SW480 (cell line): ENCODE results near the gene NUP210.

Experiments
- DNase-seq: peaks from one replicate; pipeline ENCODE4 v3.0.0-alpha.2; 2016; ENCODE audit warnings: low spot score

The NUP210 gene

DNA sequence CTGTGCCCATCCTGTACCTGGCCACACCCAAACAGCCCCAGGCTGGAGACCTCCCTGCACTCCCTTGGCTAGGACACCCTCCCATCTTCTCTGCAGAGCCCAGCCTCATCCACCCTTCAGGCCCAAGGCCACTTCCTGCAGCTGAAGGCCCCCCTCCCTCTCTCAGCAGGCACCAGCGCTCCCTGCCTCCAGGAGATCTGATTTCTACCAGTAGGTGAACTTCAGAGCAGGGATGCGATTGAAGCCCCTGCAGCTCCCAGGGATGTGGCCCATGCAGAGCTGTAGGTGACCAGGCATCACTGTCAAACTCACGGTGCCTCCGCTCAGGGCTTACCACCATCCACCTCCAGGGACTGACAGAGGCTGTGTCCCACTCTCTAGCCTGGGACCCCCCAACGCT, 96.3 kb downstream of the NUP210 start:
- DNase-seq, result no peak

DNA sequence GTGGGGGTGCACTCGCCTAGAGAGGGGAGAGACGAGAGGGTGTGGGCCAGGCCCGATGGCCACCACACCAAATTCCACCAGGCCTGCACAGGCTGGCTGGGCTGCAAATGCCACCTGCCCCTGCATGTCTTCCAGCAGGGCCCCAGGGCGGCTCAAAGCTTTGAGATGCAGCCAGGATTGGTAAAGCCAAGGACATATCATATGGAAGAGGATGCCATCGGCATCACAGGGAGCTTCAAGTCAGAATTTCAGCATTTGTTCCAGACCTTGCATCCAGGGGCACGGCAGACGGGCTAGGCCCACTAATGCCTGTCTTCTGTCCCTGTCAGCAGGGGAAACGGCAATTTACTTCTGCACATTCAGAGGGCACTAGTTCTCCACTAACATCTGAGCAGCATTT, 97.8 kb downstream of the NUP210 start:
- no peak for DNase-seq

DNA sequence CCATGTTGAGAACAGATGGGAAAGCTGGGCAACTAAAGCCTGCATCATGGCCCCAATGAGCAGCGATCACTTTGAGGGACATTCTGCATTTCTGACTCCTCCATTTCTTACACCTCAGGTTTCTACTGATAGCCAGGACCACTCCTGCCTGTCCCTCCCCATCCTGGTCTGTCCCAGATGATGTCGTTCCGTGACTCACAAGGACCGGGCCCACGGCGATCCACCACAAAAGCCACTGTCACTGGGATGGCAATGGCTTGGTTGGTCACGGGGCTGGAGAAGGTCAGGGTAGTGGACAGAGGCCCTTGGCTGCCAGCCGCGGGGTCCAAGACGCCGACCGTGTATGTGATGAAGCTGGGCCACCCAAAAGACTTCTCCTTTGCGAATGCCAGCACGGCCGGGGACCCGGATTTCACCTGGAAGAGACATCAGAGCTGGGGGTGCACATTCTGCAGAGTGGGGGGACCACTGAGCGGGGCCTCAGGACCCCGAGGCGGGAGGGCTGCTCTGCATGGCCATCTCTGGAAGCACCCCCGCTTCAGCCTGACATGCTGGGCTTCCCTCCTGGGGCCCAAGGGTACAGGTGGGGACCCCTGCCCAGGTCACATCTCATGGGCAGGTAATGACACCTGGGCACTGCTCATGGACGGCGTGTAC, 100.4 kb downstream of the NUP210 start:
- no peak for DNase-seq

DNA sequence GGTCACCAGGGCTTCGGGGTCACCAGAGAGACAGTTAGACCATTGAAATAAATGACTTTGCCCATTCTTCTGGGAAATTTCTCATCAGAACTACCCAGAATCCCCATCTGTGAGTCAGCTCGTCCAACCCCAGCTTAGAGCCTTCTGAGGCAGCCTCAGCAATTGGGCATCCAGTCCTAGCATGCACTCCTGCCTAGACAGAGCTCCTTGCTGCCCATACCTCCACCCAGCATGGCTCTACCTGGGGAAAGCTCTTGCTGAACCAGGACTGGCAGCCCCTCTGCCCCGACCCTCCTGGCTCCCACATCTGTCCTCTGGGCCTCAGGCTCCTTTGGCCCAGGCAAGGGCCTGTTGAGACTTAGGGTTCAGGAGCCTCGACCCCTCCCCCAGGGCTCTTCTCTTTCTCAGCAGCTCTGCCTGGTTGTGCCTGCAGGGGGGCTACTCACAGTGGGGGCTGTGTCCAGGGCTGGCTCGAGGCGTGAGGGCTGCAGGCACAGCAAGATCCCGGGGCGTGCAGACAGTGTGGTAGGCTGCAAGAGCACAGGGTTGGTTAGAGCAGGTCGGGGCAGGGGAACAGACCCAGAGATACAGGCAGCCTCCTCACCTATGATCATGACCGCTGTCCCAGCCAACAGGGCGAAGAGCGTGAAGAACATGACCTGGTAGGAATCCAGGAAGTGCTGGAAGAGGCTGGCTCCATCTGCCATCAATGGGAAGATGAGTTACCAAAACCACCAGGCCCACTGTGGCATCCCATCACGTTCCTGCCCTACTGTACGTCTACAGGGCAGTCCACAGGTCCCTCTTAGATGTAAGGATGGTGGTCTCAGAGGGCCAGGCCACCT, 101.3 kb downstream of the NUP210 start:
- DNase-seq, result no peak

DNA sequence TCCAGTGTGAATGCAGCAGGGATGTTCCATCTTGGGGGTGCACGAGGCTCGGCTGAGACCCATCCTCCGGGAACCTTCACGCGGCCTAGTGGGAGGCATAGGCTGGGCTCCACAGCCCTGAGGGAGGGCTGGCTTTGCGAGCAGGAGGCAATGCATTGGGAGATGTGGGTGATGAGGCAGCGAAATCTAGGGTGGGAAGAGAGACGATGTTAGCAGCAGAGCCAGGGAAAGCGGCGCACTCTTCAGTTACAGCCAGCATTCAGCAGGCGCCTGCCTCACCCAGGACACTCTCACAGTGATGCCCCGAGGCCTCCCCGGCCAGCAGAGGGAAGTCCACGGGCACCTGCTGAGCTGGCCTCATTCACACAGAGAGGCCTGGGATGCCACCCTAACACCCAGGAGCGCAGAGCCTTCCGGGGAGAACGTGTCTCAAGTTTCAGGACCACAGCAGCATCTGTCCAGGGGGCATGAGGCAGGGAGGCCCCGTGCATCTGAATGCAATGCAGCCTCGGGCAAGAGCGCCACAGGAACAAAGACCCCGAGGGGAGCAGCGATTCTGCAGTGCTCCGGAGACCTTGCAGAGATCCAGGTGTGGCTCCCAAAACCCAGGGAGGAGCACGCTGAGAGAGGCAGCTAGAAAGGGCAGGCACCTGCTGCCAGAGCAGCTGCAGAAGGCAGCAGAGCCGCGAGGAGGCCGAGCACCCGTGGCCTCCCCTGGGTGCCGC, 102.4 kb downstream of the NUP210 start:
- no peak for DNase-seq

DNA sequence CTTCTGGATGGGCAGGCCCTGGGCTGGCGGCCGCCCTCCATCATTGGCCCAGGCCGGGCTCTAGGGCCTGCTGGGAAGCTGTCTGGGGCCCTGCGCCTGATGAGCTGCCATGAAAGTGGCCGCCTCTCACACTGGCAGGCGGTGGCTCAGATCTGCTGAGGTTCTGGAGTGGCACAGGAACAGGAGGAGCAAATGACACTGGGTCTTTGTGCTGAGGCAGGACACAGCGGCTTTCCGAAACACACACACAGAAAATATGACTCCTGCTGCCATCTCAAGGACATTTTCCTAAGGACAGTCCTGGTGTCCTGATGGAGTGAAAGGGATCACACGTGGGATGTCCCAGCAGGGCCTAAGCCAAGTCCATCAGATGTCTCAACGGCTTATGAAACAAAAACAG, 103.5 kb downstream of the NUP210 start:
- DNase-seq, result no peak

DNA sequence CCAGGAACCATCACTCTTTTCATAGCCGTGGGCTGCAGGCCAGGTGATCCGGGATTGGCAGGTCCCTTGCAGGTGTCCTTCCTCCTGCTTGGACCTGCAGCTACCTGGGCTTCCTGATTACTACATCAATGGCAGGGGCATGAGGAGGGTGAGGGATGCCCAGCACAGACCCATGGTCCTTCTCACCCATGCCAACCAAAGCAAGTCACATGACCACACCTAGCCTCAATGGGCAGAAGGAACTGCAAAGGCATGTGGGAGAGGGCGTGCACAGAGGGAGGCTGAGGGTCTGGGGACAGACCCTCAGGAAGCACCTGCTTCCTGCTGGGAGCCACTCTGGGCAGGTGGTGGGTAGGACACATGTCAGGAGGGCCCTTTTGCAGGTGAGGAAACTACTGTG, 105.2 kb downstream of the NUP210 start:
- DNase-seq, result no peak

DNA sequence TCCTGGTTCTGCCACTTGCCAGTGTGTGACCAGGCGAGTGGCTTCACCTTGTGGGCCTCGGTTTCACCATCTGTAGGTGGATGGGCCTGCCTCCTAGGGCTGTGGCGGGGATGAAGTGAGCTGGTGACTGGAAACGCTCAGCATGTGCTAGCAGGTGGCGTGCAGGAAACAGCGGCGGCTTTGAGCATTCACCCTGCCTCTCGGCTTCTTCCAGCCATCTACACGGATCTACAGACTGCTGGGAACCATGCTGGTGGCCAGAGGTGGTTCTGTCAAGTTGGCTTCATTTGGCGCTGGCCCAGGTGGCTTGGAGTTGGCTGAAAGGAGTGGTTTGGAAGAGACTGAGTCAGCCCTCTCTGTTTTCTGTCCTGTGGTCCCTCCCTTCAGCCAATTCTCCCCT, 106.3 kb downstream of the NUP210 start:
- DNase-seq, result no peak

DNA sequence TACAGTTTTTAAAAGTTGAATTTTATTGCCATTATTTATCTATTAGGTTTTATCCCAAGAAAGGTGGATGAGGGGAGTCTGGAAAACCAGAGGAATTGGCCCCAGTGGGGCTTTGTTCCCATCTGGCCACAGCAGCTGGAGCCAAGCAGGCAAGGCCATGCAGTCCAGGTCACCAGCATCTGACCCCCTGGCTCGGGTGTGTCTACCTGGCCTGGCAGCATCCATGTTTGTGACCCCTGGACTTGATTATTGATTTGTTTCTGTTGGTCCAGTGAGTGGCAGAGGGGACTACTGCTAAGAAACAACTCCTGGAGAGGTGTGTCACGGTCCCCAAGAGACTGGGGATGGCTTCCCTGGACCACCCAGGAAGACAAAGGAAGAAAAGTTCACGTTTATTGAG, 111.1 kb downstream of the NUP210 start:
- DNase-seq, result no peak

DNA sequence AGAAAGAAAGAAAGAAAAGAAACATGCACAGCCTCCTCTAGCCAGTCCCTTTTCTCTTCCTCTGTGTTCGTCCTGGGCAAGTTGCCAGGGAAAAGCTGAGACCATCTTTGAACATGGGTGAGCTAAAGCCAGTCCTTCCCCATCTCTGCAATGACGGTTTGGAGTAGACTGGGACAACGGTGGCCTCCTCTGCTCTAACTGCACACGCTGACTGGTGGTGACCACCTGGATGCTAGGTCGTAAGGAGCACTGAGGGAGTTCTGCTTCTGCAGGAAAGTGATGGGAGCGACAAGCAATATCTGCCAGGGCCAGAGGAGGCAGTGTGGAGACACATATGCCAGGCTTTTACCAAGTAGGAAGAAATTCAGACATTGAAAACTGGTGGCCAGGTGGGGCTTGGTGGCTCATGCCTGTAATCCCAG, 111.7 kb downstream of the NUP210 start:
- DNase-seq, result peak; percentile 47

DNA sequence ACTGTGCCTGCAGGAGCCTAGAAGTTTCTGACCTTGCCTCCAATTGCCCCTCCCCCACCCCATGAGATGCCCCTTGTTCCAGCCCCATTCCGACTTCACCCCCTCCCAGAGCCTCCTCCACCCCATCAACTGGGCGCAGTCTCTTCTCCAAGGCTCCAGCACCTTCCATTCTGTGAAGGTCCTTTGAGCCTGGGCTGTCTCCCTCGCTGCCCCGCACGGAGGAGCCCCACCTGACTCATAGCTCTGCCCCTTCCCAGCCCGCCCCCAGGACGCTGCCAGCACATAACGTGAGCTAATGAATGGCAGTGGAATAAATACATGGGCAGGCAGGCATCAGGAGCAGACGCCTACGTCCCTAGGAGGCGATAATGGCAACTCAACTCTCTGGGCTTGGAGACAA, 113.1 kb downstream of the NUP210 start:
- no peak for DNase-seq

DNA sequence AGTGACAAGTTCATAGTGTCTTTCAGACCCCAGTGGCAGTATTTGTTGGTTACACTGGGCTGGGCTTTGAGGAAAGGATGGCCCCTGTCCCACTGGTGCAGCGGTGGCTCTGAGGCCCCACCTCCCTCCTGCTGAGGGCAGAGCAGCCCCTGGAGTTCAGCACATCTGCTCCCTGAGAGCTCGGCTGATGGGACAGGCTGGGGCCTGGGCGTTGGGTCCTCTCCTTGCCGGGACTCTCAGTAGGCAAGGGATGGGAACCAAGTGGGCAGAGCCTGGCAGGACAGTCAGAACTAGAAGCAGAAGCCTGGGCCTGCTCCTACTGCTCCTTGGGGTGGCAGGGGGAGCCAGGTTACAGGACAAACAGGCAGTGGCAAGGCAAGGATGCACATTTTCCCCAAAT, 114.5 kb downstream of the NUP210 start:
- no peak for DNase-seq

DNA sequence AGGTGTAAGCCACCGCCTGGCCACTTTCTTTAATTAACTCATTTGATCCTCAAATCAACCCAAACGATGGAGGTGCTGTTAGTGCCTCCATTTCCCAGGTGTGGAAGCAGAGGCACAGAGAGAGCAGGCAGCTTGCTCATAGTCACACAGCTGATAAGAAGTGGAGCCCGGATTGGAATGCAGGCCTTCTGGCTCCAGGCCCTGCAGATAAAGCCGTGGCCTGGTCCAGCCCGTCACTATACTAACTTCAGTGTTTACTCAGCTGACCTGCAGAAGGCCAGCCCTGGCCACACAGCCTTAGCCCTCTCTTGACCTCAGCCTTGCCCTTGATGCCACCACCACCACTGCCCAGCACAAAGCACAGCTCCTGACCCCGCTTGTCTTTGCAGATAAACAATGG, 116.7 kb downstream of the NUP210 start:
- no peak for DNase-seq

DNA sequence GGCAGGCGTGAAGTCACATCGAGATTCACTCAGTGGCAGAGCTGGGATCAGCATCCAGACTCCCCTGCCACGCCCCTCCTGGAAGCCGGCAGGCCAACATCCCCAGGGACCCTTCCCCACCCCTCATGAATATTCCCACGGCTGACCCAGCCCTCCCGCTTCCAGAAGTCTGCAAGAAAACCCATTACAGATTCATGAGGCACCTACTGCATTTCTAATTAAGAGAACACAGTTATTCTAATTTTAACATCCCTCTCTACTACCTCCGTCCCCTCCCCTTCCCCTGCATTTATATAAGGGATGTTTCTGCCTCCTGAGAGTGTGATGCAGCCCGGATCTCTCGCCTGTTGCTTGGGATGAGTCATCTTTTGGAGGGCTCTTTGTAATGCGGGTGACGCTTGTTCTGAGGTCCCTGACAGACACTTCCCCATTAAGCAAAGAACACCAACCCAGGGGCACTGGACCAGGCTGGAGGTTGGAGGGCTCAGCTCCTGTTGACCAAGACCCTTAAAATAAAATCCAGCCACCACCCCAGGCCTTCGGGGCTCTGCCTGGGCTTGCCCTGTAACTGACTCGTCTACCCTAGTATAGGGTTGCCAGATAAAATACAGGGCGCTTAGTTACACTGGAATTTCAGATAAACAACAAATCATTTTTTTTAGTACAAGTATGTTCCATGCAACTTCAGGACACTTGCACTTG, 118.7 kb downstream of the NUP210 start:
- peak; percentile 70 for DNase-seq

DNA sequence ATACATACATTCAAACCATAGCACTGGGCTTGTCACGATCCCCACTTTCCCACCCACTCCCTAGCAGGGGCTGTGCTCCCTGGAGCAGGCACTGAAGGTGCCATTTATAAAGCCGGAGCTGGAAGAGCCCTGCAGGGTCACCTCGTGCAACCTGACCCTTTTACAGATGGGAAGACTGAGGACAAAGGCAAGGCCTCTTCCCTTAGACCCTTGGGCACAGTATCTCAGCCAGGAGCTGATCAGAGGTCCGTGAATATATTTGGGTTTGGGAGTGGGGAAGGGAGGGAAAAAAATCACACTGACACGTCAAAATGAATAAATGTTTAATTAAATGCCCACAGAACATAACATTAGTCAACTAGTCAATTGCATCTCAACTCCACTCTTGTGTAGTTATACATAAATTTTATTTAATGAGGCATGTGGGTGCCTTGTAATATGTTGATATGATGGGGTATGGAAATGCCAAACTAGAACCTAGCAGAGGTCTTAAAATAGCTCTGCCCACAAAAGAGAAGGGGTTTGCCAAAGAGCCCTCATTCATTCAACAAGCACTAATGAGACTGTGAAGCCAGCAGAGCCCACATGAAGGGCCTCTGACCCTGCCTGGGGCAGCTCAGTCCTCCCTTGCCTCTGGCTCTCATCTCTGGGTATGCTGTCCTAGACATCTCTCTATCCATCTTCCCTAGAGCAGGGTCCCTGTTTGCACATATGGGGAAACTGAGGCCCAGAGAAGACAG, 119.4 kb downstream of the NUP210 start:
- no peak for DNase-seq

DNA sequence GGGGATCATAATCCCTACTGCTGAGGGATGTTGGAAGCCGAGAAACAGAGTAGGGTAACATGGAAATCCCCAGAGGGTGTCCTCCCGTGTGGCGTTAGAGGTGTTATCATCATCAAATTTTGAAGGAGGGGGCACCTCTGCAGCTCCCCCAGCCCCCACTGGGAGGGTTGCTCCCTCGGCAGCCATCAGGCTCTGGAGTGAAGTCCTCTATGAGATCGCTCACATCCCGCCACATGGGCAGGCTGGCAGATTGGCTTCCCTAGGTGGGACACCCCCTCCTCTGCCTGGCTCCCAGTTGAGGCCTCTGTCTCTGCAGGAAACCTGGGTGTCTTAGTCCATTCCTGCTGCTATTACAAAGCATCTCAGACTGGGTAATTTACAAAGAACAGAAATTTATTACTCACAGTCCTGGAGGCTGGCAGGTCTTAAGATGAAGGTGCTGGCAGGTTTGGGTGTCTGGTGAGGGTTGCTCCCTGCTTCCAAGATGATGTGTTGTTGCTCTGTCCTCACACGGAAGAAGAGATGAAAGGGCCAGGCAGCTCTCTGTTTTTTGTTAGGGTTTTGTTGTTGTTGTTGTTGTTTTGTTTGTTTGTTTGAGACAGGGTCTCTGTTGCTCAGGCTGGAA, 120.5 kb downstream of the NUP210 start:
- DNase-seq, result no peak

DNA sequence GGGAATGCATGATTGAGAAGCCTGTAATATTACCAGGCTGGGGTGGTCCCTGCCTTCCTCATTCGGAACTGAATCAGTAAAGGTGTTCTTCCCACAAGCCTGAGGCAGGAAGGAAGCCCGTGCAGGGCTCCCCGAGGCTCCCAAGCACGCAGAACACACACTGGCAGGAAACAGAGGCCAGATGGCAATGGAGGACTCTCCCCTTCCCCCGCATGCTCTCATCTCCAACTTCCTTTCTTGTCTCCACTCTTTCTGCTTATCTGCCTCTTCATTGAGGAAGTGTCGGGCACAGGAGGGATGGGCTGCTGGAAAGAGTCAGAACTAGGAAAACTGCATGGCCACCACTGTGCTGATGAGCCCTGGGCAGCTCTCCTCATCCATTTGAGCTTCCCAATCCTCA, 123.5 kb downstream of the NUP210 start:
- DNase-seq, result no peak

DNA sequence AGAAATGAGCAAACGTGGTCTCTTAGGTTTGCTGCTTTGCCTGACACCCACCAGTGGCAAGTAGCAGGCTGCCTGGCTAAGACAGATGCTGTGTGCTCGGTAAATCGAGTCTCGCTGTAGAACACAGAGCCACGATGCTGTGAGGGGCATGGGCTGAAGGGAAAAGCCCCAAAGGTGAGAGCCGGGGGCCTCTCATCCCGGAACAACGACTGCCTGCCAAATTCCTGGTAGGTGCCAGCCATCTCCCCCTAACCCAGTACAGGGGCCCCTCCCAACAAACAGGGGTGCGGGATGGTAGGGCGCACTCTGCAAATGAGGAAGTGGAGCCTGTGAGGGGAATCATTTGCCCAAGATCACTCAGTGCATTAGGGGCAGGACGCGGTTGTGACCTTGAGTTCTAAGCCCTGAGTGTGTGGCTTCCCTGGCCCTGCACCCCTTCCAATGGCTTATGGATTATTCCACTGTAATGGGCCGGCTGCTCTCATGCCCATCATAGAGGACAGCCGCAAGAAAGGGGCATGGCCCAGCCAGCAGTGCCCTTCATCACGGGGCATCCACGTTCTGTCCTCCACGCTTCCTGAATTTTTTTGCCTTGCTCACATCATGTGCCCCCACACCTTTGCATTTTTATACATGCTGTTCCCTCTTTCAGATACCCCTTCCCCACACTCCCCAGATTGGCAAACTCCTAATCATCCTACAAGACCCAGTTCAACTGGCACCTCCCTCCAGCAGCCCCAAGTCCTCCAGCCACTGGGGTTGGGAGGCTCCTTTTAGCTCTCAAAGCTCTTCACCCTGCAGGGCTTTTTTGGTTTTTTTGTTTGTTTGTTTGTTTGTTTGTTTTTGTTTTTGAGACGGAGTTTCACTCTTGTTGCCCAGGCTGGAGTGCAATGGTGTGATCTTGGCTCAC, 125.4 kb downstream of the NUP210 start:
- no peak for DNase-seq

DNA sequence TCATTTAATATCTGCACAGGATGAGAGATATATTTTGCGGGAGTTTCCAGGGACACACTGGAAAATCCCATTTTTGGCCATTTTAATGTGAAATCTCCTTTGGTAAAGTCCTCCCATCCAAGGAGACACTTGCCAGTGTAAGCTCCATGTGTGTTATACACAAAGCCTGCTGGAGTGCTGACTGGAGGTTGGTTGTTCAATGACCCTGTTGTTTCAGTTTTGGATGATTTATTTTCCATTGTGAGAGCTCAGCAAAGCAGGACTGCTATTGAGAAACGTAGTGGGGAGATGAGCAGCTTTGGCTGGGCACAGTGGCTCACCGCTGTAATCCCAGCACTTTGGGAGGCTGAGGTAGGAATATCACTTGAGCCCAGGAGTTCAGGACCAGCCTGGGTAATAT, 127.7 kb downstream of the NUP210 start:
- DNase-seq, result no peak

DNA sequence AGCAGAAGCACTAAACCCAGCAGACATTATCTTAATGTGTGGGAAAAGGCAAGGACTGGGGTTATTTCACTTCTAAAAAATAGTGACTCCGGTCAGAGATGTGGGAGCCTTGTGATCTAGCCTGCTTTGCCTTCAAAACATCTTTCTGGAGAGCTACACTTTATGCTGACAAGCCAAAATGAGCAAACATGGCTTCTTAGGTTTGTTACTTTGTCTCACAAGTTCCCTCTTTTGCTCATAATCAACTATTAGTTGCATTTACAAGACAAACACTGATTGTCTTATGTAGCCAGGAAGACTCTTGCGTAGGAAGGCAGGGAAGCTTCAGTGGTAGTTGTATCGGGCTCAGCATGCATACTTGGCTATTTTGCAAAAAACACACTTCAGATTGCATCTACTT, 129.2 kb downstream of the NUP210 start:
- DNase-seq, result no peak
